GM10847 (cell line): Measurements from ENCODE around the gene AIPL1.

ENCODE experiments used
- POLR2A ChIP-seq: IDR thresholded peaks from 2 replicates; pipeline ENCODE4 v1.6.1; 2011; ENCODE audit not compliant: insufficient read length; ENCODE audit errors: extremely low read depth

AIPL1 gene

DNA sequence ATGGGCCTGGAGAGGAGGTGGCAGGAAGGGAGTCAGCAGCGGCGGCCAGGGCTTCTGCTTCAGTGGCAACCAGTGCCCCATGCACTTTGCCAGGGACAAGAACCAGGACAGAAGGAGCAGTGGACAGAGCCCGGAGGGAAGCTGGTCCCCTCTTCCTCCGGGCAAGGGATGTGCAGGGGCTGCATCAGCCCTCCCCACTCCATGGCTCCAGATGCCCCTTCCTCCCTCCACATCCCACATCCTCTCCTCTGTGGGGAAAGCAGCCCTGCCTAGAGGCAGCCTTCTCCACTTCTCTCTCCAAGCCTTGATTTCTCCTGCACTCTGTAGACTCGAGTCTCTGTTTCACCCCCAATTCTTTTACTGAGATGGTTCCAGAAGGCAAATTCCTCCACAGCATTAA is 50.4 kb downstream of the AIPL1 start:
- TF ChIP-seq POLR2A = no peak

DNA sequence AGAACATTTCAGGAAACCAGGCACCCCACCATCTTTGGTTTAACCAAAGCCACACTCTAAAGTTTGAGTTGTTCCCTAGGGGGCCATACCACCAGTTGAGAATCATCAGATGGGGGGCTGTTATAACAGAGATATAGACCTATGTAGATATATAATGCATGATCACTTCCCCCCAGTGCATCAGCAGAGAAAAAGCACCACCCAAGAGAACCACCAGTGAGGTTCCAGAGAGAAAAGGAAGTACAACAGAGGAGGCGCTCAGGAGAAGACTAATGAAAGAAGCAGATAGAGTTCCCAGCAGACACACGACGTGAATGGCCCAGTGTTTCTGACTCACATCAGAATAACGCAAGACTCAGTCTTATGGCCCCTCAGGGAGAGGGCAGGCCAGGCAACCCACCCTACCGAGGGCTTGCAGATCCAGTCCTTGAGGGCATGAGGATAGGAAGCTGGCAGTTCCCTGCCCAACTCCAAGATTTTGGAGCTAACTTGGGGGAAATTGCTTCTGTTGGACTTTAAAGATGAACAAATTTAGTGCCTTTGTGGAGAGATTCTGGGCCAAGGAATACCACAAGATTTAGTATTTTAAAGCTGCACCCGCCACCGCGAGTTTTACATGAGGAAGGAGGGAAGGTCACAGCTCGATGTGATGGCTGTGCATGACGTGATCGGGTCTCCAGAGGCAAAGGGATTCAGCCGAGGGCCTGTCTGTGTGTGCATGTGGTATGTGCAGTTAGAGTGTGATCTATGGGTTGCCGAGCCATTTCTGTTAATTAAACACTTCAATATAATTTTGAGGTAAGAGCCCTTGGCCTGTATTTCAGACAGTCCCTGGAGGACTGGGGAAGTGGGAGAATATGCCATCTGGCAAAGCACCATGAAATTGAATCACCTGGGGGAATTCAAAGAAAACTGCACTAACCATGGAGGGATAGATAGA is 53.1 kb downstream of the AIPL1 start:
- TF ChIP-seq POLR2A = no peak

DNA sequence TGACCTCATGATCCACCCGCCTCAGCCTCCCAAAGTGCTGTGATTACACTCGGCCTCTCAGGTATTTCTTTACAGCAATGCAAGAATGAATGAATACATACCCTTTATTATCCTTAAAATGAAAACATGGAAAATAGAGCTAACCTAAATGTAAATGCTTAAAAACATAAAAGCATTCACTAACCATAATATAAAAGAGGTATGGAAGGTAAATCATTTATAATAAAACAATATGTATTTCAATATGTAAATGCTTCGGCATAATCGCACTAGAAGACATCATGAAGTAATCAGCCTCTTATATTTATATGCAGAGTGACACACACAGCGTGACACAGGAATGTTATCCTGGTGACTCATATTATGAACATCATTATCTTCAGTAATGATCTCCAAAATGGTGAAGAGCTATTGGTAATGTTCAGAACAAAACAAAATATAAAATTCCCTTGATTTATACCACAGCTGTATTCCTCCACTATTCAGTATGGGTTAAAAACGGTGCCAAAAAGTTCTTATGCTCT is 53.9 kb downstream of the AIPL1 start:
- TF ChIP-seq POLR2A = no peak

GRCh38 chr17:6377906-6378305 is 57.0 kb downstream of the AIPL1 start:
- no peak for TF ChIP-seq POLR2A

DNA sequence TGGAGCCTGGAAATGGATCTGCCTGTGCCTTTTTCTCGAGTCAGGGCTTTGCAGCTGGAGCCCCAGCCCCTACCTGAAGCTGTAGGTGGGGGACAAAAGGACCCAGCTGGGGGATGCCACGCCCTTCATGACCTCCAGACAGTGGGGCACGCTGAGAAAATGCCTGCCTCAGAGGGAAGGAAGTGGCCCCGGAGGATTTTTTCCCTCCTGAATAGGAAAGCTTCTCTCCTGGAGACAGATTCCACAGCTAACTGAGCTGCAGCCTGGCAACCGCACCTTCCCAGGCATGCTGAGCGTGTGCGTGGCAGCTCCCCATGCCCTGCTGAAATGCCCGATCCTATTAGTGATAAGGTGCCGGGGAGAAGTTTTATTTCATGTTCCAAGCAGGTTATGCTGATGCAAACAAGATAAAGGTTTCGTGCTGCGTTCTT is 58.0 kb downstream of the AIPL1 start:
- TF ChIP-seq POLR2A = no peak

DNA sequence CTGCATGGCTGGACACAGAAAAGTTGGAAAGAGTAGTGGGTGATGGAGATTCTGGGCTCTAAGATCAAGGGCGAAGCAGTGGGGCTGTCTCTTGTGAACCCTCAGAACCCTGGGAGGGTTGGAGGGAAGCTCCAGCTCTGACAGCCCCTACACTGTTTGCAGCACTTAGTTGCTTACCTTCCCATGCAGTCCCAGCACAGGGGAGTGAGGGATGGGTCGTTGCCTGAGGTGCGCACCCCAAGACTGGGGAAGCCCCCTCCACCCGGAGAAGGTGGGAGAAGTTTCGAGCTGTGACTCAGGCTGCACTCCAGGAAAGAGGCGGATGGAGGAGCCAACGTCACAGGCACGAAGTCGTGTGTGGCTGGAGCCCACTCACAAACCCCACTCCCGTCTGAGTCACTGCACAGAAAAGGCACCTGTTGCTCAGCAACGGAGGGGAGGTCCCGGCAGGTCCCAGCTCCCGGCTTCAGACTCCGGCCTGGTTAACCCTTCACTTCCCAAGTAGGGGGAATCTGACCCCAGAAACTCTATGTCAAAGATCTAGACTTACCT is 60.1 kb downstream of the AIPL1 start:
- TF ChIP-seq POLR2A = no peak

- no peak for TF ChIP-seq POLR2A
Measured at GRCh38 chr17:6374271-6374691, 60.6 kb downstream of the AIPL1 start.
